A673 (cell line): Measurements from ENCODE around the gene CDC42BPB.

Source experiments
- CTCF ChIP-seq: fragments of 300-800, 200-600 bp; sonication (generic); conservative IDR thresholded peaks from 2 replicates; pipeline ENCODE4 v1.5.1; 2017; ENCODE audit warnings: low read depth, mild to moderate bottlenecking, antibody characterized with exemption, low read length, moderate library complexity, mixed read lengths
- EZH2 ChIP-seq: fragments of 200-600 bp; sonication (generic); IDR thresholded peaks from 2 replicates; pipeline ENCODE4 v1.6.1; 2017; ENCODE audit warnings: borderline replicate concordance, low read depth, mild to moderate bottlenecking, mixed read lengths, antibody characterized with exemption, low read length; ENCODE audit not compliant: poor library complexity, severe bottlenecking

- TF ChIP-seq CTCF (no peak), EZH2 (no peak)
Measured at GRCh38 chr14:102927878-102928411, 129.4 kb downstream of the CDC42BPB start.
